T-cell (primary cell): ENCODE data around the gene POLN. TPM values are rescaled to one million over a fixed set of nuclear protein-coding genes. Genes with fewer than 3 reads are reported as not detected.
A peak's percentile ranks its signal among the peaks of the same experiment; 100 is the strongest.

Source experiments
- ATAC-seq, 4 experiments: fragments of 200-7000 bp in 3 of 4; fragments of 150-1000 bp in 1 of 4; cut with Tn5 transposase; replicated peaks in 1 of 4; 1 replicate in 3 of 4; 2 replicates in 1 of 4; pipeline ENCODE4 v1.10.0; 2021; ENCODE audit warnings: moderate library complexity in 3 of 4, mild to moderate bottlenecking in 2 of 4, moderate number of reproducible peaks in 1 of 4
- CTCF ChIA-PET, 2 donors: fragments of 300-600 bp; sonication (Branson Sonifier 250); formaldehyde crosslinking; loops; one replicate each; lab custom pipeline; 2022; ENCODE audit warnings: antibody characterized with exemption in 2 of 2; lab: Charles Lee
- POLR2A ChIA-PET, 2 donors: fragments of 300-600 bp; sonication (Branson Sonifier 250); formaldehyde crosslinking; loops; one replicate each; lab custom pipeline; 2022; ENCODE audit warnings: antibody characterized with exemption in 2 of 2; lab: Charles Lee
- DNase-seq, 35 experiments: peaks; one replicate each; pipeline versions ENCODE4 v3.0.0 to v3.0.0-alpha.2; 2013 to 2023
- H3K27ac ChIP-seq: one replicate; pipeline ENCODE4 v1.5.1; 2013; ENCODE audit warnings: low read length
- H3K27me3 ChIP-seq, 2 experiments: replicated peaks in 1 of 2; 1 replicate in 1 of 2; 2 replicates in 1 of 2; pipeline versions ENCODE4 v1.6.1 to v1.7.0; 2013; ENCODE audit warnings: low read length in 1 of 2, mixed read lengths in 1 of 2; ENCODE audit not compliant: control insufficient read depth in 2 of 2, insufficient read depth in 2 of 2; ENCODE audit errors: extremely low read depth in 1 of 2
- H3K36me3 ChIP-seq, 2 donors: 1 replicate in 1 of 2; 2 replicates in 1 of 2; pipeline versions ENCODE4 v1.6.1 to v1.7.0; 2013; ENCODE audit warnings: low read length in 1 of 2; ENCODE audit not compliant: control insufficient read depth in 2 of 2, insufficient read depth in 1 of 2; ENCODE audit errors: extremely low read depth in 1 of 2
- H3K4me1 ChIP-seq, 2 experiments: 1 replicate in 1 of 2; 2 replicates in 1 of 2; pipeline versions ENCODE4 v1.6.1 to v1.7.0; 2013; ENCODE audit warnings: low read length in 2 of 2, mixed read lengths in 1 of 2; ENCODE audit not compliant: insufficient read depth in 2 of 2, control insufficient read depth in 1 of 2; ENCODE audit errors: extremely low read depth in 1 of 2
- H3K4me3 ChIP-seq, 2 donors: 1 replicate in 1 of 2; 2 replicates in 1 of 2; pipeline versions ENCODE4 v1.5.1 to v1.7.0; 2013; ENCODE audit warnings: mild to moderate bottlenecking in 2 of 2, low read length in 1 of 2, moderate library complexity in 1 of 2; ENCODE audit not compliant: control insufficient read depth in 1 of 2; ENCODE audit errors: extremely low read depth in 1 of 2
- H3K9me3 ChIP-seq: 2 replicates; pipeline ENCODE4 v1.7.0; 2013
- H3K27ac Mint-ChIP-seq, 2 donors: one replicate each; pipeline ENCODE4 v1.8.0; 2020 to 2021; ENCODE audit warnings: mild to moderate bottlenecking in 2 of 2, mixed read lengths in 2 of 2
- H3K27me3 Mint-ChIP-seq, 2 donors: one replicate each; pipeline ENCODE4 v1.8.0; 2021 to 2022; ENCODE audit warnings: mixed read lengths in 2 of 2
- H3K36me3 Mint-ChIP-seq: one replicate; pipeline ENCODE4 v1.8.0; 2021; ENCODE audit warnings: mixed read lengths
- H3K4me1 Mint-ChIP-seq, 3 donors: one replicate each; pipeline ENCODE4 v1.8.0; 2020 to 2022; ENCODE audit warnings: mixed read lengths in 3 of 3, mild to moderate bottlenecking in 1 of 3
- H3K4me3 Mint-ChIP-seq, 3 donors: one replicate each; pipeline ENCODE4 v1.8.0; 2020 to 2022; ENCODE audit warnings: mild to moderate bottlenecking in 3 of 3, mixed read lengths in 3 of 3, moderate library complexity in 3 of 3
- H3K9me3 Mint-ChIP-seq, 3 donors: one replicate each; pipeline ENCODE4 v1.8.0; 2020 to 2022; ENCODE audit warnings: mixed read lengths in 3 of 3
- WGBS: methylation state at CpG from one replicate; pipeline ENCODE4 v1.1.5; 2013; ENCODE audit warnings: missing lambda C conversion rate; ENCODE audit not compliant: insufficient coverage; 5-methylcytosine and 5-hydroxymethylcytosine counted together
- total RNA-seq, 35 experiments: library from RNA in 6 of 35; stranded (reverse) in 6 of 35; fragments of 120-200 nt in 1 of 35; gene quantifications; one replicate each; pipeline versions ENCODE4 v1.2.1 to v1.2.4 and lab custom pipeline; 2013 to 2026

POLN gene
- total RNA-seq, 5 donors from 2014 or later (not counting 1 experiment from before 2014, with no cell fraction given) = 2.5 to 3.7 (median 2.7) TPM

DNA sequence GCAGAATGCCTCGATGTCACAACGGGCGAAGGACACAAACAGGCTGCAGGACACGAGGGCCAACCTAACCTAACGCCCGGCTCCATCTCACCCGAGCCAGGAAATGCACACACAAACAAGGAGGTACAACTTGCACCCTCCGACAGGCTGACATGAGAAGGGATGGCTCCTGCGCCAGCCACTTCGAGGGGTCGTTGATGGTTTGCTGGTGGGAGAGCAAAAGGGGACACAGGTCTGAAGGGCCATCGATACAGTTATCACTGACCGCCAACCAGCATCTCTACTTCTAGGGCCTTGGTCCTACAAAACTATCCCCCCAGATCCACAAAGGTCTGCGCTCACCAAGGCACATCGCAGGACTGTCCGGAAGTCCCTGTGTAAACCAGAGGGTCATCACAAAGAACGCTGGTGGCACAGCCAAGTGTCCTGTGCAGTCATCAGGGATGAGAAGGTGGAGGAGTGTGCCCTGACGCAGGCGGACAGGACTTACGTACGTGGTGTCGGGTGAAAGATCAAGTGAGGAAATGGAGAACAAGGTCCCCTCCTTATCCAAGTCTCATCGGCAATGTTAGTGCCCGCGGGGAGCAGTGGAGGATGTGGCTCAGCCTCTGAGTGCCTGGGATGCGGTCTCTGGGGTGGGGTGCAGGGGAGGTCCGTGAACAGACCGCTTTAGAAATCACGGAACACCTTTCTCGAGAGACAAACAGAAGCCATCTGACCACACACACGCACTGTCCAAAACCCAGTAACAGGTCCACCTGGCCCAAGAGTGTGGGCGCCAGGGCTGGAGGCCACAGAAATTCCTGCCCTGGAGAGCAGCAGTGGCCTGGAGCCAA lies 13.0 kb upstream of the POLN start:
- H3K36me3 Mint-ChIP-seq = peaks cover 17% of the 10 kb centered on the region
- Histone ChIP-seq H3K4me3 (no peak overlapping the region), H3K36me3 (peaks cover 16 to 77% of the 10 kb centered on the region in 2 donors), H3K4me1 (peaks cover 0 to 32% of the 10 kb centered on the region in 2 experiments), H3K9me3 (no peaks in the 10 kb centered on the region), H3K27ac (no peak overlapping the region), H3K27me3 (no peaks in the 10 kb centered on the region)
- H3K9me3 Mint-ChIP-seq = no peaks in the 10 kb centered on the region
- DNase-seq = peak in 4 of 35 experiments; percentile 0 to 21 (median 0)
- POLR2A ChIA-PET = interaction anchor here in 1 of 2 donors (0.7 kb wide), 1 partner anchor 72 kb away, joined by 3 read pairs; no protein-coding TSS in a partner anchor
- H3K4me3 Mint-ChIP-seq = no peak overlapping the region
- H3K27ac Mint-ChIP-seq = no peak overlapping the region
- peaks cover 5 to 16% (median 11%) of the 10 kb centered on the region in 3 donors for H3K4me1 Mint-ChIP-seq
- CTCF ChIA-PET = no interaction called here
- H3K27me3 Mint-ChIP-seq = no peaks in the 10 kb centered on the region
- WGBS = 95% methylated on average over 10 of the region's 32 CpGs
- no peak for ATAC-seq

DNA sequence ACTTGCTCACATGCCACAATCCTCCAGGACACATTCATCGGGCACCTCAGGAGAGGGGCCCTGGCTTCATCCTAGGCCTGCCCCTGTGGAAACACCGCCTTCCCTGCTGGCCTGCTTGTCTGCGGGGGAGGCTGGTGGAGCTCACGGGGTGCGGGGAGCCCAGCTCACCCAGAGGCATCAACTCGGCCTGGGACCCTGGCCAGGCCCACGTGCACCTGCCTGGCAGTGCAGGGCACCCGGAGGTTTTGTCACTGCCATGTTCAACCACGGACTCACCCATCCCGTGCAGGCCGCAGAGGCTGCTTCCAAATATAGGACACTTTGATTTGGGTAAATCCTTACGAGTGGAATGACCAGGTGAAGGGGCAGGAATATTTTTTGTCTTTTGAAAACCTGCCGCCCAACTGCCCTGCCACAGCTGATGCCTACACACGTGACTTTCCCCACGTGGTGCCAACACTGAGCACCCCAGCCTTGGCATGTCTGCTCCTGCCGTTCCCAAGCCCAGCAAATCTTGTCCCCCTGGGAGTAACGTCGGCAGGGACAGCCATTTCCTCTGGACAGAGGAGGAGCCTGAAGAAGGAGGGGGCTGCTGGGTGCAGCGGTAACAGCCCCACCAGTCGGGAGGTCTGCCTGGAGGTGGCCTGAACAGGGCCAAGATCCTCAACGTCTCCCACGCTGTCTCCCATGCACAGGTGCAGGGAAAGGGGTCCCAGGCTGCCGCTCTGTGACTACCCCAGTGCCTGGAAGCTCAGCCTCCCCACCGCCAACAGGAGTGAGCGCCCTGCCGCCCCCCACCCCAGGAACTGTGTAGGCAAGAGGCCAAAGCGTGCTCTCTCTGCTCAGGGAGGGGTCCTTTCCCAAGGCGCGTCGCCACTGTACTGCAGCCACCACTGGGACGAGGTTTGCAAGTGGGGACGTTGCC lies 11.5 kb upstream of the POLN start:
- no peaks in the 10 kb centered on the region for H3K27me3 Mint-ChIP-seq
- no peak overlapping the region for H3K4me3 Mint-ChIP-seq
- ChIA-PET CTCF (no interaction called here), POLR2A (no interaction called here)
- Histone ChIP-seq H3K27ac (no peak overlapping the region), H3K4me1 (peaks cover 0 to 17% of the 10 kb centered on the region in 2 experiments), H3K9me3 (no peaks in the 10 kb centered on the region), H3K27me3 (no peaks in the 10 kb centered on the region), H3K36me3 (peaks cover 22 to 73% of the 10 kb centered on the region in 2 donors), H3K4me3 (no peak overlapping the region)
- peaks cover 17% of the 10 kb centered on the region for H3K36me3 Mint-ChIP-seq
- DNase-seq = peak in 2 of 35 experiments; percentile 1 to 3
- peaks cover 3 to 12% (median 11%) of the 10 kb centered on the region in 3 donors for H3K4me1 Mint-ChIP-seq
- H3K27ac Mint-ChIP-seq = no peak overlapping the region
- WGBS = 92% methylated on average over 28 of the region's 32 CpGs
- no peak for ATAC-seq
- no peaks in the 10 kb centered on the region for H3K9me3 Mint-ChIP-seq

DNA sequence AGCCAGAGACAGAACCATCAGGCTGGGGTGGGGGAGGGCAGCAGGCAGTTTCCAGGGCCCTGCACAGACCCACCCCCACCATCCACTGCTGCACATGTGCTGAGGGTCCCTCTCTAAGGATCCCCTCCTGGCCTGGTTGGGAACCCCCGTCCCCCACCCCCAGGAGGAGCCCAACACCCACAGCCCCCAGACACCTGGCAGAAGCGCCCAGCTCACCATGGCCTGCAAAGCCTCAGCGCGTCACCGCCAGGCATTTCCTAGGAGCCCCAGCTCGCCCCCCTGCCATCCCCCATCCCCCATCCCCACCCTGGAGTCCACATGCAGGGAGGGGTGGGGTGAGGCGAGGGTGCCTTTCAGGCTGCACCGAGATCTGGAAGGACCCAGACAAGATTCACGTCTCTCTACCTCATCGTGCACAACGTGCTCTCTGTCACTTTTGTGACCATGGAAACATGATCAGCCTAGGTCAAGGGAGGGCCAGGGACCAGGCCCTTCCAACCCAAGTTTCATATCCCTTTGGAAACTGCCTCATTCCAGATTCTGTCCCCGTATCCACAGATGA lies 10.7 kb upstream of the POLN start:
- Mint-ChIP-seq H3K36me3 (peaks cover 17% of the 10 kb centered on the region), H3K27me3 (no peaks in the 10 kb centered on the region), H3K9me3 (no peaks in the 10 kb centered on the region), H3K4me3 (no peak overlapping the region), H3K27ac (no peak overlapping the region), H3K4me1 (peaks cover under 1 to 12% (median 11%) of the 10 kb centered on the region in 3 donors)
- POLR2A ChIA-PET = no interaction called here
- Histone ChIP-seq H3K4me1 (peaks cover 0 to 10% of the 10 kb centered on the region in 2 experiments), H3K27ac (no peak overlapping the region), H3K4me3 (no peak overlapping the region), H3K36me3 (peaks cover 25 to 67% of the 10 kb centered on the region in 2 donors), H3K27me3 (no peaks in the 10 kb centered on the region), H3K9me3 (no peaks in the 10 kb centered on the region)
- 87% methylated on average over 6 of the region's 12 CpGs for WGBS
- DNase-seq (peak in 1 of 35 experiments; percentile 1), ATAC-seq (no peak)
- CTCF ChIA-PET = no interaction called here

DNA sequence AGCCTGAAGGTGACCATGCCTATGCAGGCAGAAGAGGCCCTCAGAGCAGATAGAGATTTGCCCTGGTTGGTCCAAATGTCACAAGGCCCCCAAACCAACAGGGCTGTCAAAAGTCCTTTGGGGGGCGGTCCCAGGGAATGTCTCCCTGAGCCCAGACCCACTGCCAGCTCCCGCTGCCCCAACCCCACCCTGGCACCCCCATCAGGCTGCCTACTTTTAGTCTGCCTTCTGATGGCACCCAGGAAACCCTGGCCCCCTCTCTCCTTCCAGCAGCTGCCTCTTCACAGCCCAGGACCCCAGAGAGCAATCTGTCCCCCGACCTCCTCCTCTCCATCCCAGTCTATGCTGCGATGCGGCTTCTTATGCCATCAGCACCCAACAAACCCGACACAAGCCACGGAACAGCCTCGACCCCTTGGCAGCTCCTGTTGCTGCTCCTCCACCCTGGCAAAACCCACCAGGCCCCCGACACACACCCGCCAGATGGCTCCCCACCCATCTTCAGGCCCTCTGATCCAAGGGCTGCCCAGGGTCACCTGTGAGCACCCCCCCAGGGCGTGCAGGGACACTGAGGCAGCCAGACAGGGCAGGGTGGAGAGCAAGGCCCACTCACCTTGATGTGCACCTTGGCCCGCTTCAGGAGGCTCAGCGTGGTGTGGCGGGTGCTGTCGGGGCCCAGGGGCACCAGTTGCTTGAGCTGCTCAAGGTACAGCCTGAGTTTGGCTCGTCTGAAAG lies 10.0 kb upstream of the POLN start:
- Histone ChIP-seq H3K9me3 (no peaks in the 10 kb centered on the region), H3K27me3 (no peaks in the 10 kb centered on the region), H3K36me3 (peaks cover 28 to 60% of the 10 kb centered on the region in 2 donors), H3K27ac (no peak overlapping the region), H3K4me1 (peaks cover 0 to 5% of the 10 kb centered on the region in 2 experiments), H3K4me3 (no peak overlapping the region)
- Mint-ChIP-seq H3K4me3 (no peak overlapping the region), H3K27me3 (no peaks in the 10 kb centered on the region), H3K9me3 (no peaks in the 10 kb centered on the region), H3K36me3 (peaks cover 17% of the 10 kb centered on the region), H3K4me1 (peaks cover 0 to 11% (median 10%) of the 10 kb centered on the region in 3 donors), H3K27ac (peak overlapping the region; percentile 19 to 44)
- DNase-seq = peak in 4 of 35 experiments; percentile 0 to 10 (median 2)
- no peak for ATAC-seq
- POLR2A ChIA-PET = no interaction called here
- CTCF ChIA-PET = no interaction called here
- 94% methylated on average over 10 of the region's 16 CpGs for WGBS

DNA sequence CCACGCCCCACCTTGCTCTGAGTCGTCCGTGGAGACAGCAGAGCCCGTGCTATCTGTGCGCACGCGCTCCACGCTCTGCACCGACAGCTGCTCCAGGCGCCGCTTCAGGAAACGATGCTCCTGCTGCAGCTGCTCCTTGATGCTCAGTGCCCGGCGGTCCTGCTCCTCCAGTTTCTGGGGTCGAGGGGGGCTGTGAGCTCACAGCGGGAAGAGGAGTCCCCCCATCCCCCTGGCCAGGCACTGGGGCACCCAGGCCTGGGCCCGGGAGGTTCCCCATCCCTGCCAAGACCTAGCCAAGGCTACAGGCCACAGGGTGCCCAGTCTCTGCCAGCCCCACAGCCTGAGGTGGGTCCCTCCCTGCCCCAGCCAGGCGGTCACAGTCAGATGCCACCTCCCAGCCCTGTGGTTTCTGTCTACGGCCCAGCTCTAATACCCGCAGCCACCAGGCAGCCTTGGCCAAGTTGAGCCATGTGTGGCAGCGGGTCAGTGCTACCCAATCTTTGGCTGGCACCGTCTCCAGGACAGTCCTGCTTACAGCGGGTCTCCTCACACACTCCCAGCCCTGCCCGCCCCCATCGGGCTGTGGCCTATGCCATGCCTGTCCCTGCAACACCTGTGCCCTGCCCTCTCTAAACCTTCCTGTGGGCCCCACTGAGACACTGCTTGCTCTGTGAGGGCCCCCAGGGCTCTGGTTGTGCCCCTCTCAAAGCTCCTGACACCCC lies 9.3 kb upstream of the POLN start:
- no peaks in the 10 kb centered on the region for H3K9me3 Mint-ChIP-seq
- peaks cover 17% of the 10 kb centered on the region for H3K36me3 Mint-ChIP-seq
- H3K27ac ChIP-seq = no peak overlapping the region
- ChIA-PET CTCF (no interaction called here), POLR2A (no interaction called here)
- ATAC-seq (no peak), DNase-seq (peak in 1 of 35 experiments; percentile 8)
- H3K9me3 ChIP-seq = no peaks in the 10 kb centered on the region
- H3K4me3 Mint-ChIP-seq = no peak overlapping the region
- H3K27me3 ChIP-seq = no peaks in the 10 kb centered on the region
- no peaks in the 10 kb centered on the region for H3K27me3 Mint-ChIP-seq
- peaks cover 0 to 3% of the 10 kb centered on the region in 2 experiments for H3K4me1 ChIP-seq
- peaks cover 0 to 11% (median 8%) of the 10 kb centered on the region in 3 donors for H3K4me1 Mint-ChIP-seq
- no peak overlapping the region for H3K27ac Mint-ChIP-seq
- WGBS = 93% methylated on average over 23 of the region's 25 CpGs
- H3K4me3 ChIP-seq = no peak overlapping the region
- H3K36me3 ChIP-seq = peaks cover 28 to 56% of the 10 kb centered on the region in 2 donors
